ENCODE data around the gene CRYGA.
"Not testable (repeated sequence)": the region's sequence is repeated elsewhere in the genome, so short reads cannot be mapped to it uniquely, and the experiment has no call there.

Gene CRYGA

GRCh38 chr2:208127090-208127489 lies 36.3 kb downstream of the CRYGA start:
- no peak for DNase-seq (ENCODE audit: low read depth in 2 of 2)

- no peak for DNase-seq (ENCODE audit: low read depth in 2 of 2)
Measured at GRCh38 chr2:208125251-208125650, 38.1 kb downstream of the CRYGA start.

GRCh38 chr2:208124013-208124715 lies 39.2 kb downstream of the CRYGA start, which contains the start of gene CRYGD:
CRYGD (minus strand) TSS chr2:208124524; CDS start chr2:208124473, 51 bp downstream.
- DNase-seq (ENCODE audit: low read depth in 2 of 2): not testable (repeated sequence)

GRCh38 chr2:208122248-208122647 lies 41.1 kb downstream of the CRYGA start:
- no peak for DNase-seq (ENCODE audit: low read depth in 2 of 2)

- DNase-seq (ENCODE audit: low read depth in 2 of 2): no peak
Measured at GRCh38 chr2:208118918-208119317, 44.5 kb downstream of the CRYGA start.

GRCh38 chr2:208117390-208117789 lies 46.0 kb downstream of the CRYGA start:
- DNase-seq (ENCODE audit: low read depth in 2 of 2): not testable (repeated sequence)

- DNase-seq (ENCODE audit: low read depth in 2 of 2): no peak
Measured at GRCh38 chr2:208112969-208113368, 50.4 kb downstream of the CRYGA start.

- not testable (repeated sequence) for DNase-seq (ENCODE audit: low read depth in 2 of 2)
Measured at GRCh38 chr2:208112273-208112745, 51.1 kb downstream of the CRYGA start.

Data from stimulated activated CD4-positive, alpha-beta T cell treated with anti-CD3 and anti-CD28 coated beads, Interleukin-12 subunit alpha, Interleukin-12 subunit beta, amount 100 ng/mL, for 24 hours (primary cell).